Right cardiac atrium (tissue), 5 donors: Measurements from ENCODE around the gene SFMBT1. TPM values are rescaled to one million over a fixed set of nuclear protein-coding genes. Genes with fewer than 3 reads are reported as not detected.

ENCODE experiments used
- ATAC-seq, 2 donors: fragments of 200-7000 bp; cut with Tn5 transposase; one replicate each; pipeline versions ENCODE4 v1.8.0 to v1.9.1; 2020; ENCODE audit warnings: moderate library complexity in 2 of 2, mild to moderate bottlenecking in 1 of 2
- DNase-seq, 3 donors: peaks; one replicate each; pipeline ENCODE4 v3.0.0-alpha.2; 2020
- H3K27ac ChIP-seq: one replicate; pipeline ENCODE4 v1.5.1; 2013; ENCODE audit warnings: mild to moderate bottlenecking, low read length, control low read depth, moderate library complexity
- H3K27me3 ChIP-seq: one replicate; pipeline ENCODE4 v1.6.1; 2013; ENCODE audit not compliant: control insufficient read depth, insufficient read depth
- H3K4me1 ChIP-seq: one replicate; pipeline ENCODE4 v1.6.1; 2013; ENCODE audit warnings: low read length; ENCODE audit not compliant: control insufficient read depth, insufficient read depth
- H3K4me3 ChIP-seq: one replicate; pipeline ENCODE4 v1.5.1; 2013; ENCODE audit warnings: low read length, control low read depth
- H3K9me3 ChIP-seq: one replicate; pipeline ENCODE4 v1.6.1; 2013; ENCODE audit warnings: low read length; ENCODE audit not compliant: control insufficient read depth
- WGBS: extraction: QIAGEN DNeasy Blood & Tissue Kit; methylation state at CpG from one replicate; pipeline ENCODE4 v1.1.7; 2013; 5-methylcytosine and 5-hydroxymethylcytosine counted together
- intact Hi-C, 4 donors: fragments of 100-400 bp; cut with DNase I; formaldehyde crosslinking; loops; one replicate each; pipeline versions ENCODE4 v1.11.0 to v1.14.0; 2022 to 2023
- polyA plus RNA-seq: library from polyadenylated mRNA; stranded (reverse); fragments of 200-250 nt; gene quantifications from one replicate; pipeline ENCODE4 v1.2.3, GENCODE V29; 2013
- total RNA-seq, 4 donors: library from RNA; stranded (reverse); fragmentation: NEBNext Ultra II Directional; extraction: Animal tissue kit (Norgen Biotek cat#: 25700); gene quantifications; one replicate each; pipeline ENCODE4 v1.2.1, GENCODE V29; 2021
- donor health status: healthy with polysubstance abuse.
- donor health status: DM: no; HTN: yes; CAD: no.
- donor health status: DM: no; HTN: no; CAD: no.
- donor health status: DM: no; HTN: yes; CAD: no; lungs with severe emphysema.
- donor health status: DM: yes; HTN: yes; CAD: no.

SFMBT1 gene
- total and polyA plus RNA-seq, 5 donors: 3.8 to 19.3 (median 15.1) TPM

DNA sequence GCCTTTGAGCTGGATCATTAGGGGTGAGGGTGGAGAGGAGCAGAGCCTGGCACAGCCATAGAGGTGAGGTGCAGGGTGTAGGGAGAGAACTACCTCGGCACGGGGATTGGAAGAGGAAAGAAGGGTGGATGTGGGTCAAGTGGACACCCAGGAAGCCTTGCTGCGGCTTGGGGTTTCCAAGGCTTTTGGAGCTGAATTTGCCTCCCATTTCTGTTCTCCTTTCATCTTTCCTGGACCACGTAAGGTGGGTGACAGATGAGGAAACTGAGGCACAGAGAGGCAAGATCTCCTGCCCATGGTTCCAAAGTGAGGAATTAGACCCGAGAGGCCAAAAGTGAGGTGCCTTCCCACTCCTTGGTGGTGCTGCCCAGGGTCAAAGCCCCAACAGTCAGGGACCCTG is 35.4 kb upstream of the SFMBT1 start:
- no peaks in the 10 kb centered on the region for H3K4me1 ChIP-seq
- intact Hi-C loops: no loop called here
- DNase-seq: no peak
- no peaks in the 10 kb centered on the region for H3K9me3 ChIP-seq
- ATAC-seq: no peak
- WGBS: 90% methylated on average over 5 of the region's 5 CpGs
- H3K4me3 ChIP-seq: no peak overlapping the region
- no peak overlapping the region for H3K27ac ChIP-seq
- no peaks in the 10 kb centered on the region for H3K27me3 ChIP-seq

DNA sequence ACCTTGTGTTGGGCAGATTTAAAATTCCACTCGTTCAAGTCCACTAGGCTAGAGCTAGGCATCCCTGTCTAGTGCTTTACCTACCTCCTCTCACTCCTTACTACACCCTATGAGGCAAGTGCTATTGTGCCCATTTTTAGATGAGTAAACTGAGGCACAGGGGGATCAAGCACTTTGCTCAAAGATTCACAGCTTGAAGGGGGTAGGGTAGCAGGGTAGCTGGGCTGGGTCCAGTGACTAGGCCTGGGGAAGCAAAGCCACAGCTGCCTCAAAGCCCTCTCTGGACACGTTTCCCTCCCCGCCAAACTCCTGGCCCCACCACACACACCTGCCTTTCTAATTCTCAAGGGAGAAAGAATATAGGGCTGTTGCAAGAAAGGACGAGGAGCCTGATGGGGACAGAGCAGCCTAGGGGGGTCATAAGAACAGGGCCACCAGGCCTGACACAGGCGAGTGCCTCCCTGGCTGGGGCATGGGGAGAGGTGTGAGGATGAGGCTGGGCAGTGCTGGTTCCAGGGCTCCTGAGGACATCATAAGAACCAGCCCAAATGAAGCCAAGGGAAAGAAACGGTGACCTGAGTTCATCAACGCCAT is 34.8 kb upstream of the SFMBT1 start:
- Histone ChIP-seq H3K9me3 (no peaks in the 10 kb centered on the region), H3K27me3 (no peaks in the 10 kb centered on the region), H3K4me1 (no peaks in the 10 kb centered on the region), H3K4me3 (no peak overlapping the region), H3K27ac (no peak overlapping the region)
- 84% methylated on average over 7 of the region's 7 CpGs for WGBS
- DNase-seq (no peak), ATAC-seq (no peak)
- intact Hi-C loops: no loop called here

DNA sequence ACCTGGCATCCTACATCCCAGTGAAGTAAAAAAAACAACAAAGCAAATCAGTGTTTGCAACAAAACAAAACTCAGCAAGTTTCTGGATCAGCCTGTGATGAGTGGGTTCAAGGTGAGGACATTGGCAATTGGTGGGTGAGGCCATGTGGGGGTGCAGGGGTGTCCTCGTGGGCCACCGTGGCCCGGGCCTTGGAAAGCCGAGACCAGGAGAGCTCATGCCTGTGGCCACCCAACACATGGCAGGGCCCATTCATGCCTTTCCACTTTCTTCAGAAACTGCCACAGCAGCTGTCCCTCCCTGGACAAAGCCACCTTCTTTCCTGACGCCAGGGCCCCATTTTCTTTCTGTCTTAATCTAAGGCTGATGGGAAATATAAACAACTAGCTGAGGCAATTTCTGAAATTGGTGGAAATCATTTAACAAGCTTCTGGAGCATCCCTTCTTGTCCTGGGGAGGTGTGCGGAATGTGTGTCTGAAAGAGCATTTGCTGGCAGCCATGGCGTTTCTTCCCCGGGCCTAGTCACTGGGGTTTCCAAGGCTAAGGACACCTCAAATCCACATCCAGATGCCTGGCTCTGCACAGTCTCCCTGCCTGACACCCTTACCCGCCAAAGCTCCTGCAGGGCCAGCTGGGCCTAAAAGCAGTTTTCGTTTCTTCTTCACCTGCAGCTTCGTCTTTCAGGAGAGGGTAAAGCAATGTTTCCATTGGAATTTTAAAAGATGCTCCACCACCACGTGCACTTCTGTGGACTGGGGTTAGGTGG is 34.1 kb upstream of the SFMBT1 start:
- Histone ChIP-seq H3K27ac (no peak overlapping the region), H3K9me3 (no peaks in the 10 kb centered on the region), H3K27me3 (no peaks in the 10 kb centered on the region), H3K4me1 (no peaks in the 10 kb centered on the region), H3K4me3 (no peak overlapping the region)
- no peak for ATAC-seq
- intact Hi-C loops: loop anchor here in 3 of 4 donors (10.0 kb wide), 3 partner anchors 135 to 335 kb away; no protein-coding TSS in a partner anchor
- DNase-seq: no peak
- 88% methylated on average over 12 of the region's 12 CpGs for WGBS

DNA sequence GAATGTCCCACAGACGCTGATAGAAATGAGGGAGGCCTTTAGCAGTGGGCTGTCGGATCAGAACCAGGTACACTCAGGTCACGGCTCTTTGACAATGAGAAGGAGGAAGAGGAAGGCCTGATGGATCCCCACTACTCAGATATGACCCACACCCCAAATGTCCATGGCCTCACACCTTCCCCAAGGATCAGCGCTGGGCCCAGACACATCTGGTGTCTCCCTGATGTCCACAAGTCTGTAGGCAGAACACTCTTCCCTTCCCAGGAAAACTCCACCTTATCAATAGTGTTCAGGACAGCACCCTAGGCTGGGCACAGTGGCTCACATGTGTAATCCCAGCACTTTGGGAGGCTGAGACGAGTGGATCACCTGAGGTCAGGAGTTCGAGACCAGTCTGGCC is 33.3 kb upstream of the SFMBT1 start:
- H3K27me3 ChIP-seq: no peaks in the 10 kb centered on the region
- no peaks in the 10 kb centered on the region for H3K9me3 ChIP-seq
- WGBS: 92% methylated on average over 6 of the region's 6 CpGs
- no peak overlapping the region for H3K4me3 ChIP-seq
- ATAC-seq (no peak), DNase-seq (no peak)
- H3K4me1 ChIP-seq: no peaks in the 10 kb centered on the region
- intact Hi-C loops: loop anchor here in 3 of 4 donors (10.0 kb wide), 3 partner anchors 134 to 334 kb away; no protein-coding TSS in a partner anchor
- no peak overlapping the region for H3K27ac ChIP-seq

DNA sequence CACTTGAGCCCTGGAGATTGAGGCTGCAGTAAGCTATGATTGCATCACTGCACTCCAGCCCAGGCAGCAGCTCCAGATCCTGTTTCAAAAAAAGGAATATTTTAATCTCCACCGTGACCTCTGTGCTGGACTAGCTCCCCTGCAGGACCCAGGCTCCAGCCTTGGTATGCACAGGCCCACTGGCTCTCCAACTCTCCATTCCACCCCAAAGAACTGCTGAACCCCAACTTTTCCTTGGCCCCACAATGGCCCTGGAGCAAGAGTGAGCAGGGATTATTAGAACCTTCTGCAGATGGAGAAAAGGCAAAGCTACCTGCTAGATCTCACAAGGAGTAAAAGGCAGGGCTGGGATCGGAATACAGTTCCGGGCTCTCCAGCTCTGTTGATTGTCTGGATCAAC is 32.8 kb upstream of the SFMBT1 start:
- intact Hi-C loops: loop anchor here in 3 of 4 donors (10.0 kb wide), 3 partner anchors 134 to 334 kb away; no protein-coding TSS in a partner anchor
- Histone ChIP-seq H3K4me3 (no peak overlapping the region), H3K27me3 (no peaks in the 10 kb centered on the region), H3K9me3 (no peaks in the 10 kb centered on the region), H3K27ac (no peak overlapping the region), H3K4me1 (no peaks in the 10 kb centered on the region)
- no peak for DNase-seq
- WGBS: 88% methylated on average over 3 of the region's 3 CpGs
- no peak for ATAC-seq

DNA sequence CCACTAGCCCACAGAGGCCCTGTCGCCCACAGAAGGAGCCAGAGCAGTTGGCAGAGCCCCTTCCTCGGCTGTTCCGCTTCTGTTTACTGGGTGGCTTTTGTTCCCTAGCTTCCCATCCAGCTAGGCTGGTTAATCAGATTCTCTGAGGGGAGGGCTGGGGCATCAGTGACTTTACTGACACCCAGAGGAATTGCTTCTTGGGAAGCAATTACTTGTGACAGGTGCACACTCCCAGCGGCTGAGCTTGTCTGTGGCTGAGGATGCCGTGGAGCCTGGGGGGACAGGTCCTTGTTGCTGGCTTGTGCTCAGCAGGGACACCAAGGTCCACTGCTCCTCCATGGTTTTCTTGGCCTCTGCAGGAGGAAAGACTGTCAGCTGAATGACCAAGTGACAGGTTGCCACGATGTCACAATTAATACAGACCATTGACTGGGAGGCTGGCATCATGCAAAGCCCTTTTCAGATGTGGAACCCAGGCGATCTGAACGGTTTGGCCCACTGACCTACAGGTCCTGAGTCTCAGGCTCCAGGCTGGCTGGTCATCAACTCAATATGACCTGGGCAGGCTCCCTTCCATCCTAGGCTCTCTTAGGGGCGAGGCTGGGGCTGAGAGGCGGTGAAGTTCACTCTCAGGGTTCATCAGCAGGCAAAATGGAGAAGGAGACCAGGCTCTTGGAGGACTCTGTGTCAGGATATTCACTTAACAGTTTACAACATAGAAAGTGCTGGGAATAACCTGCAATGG is 31.8 kb upstream of the SFMBT1 start:
- Histone ChIP-seq H3K4me1 (no peaks in the 10 kb centered on the region), H3K9me3 (no peaks in the 10 kb centered on the region), H3K27me3 (no peaks in the 10 kb centered on the region), H3K4me3 (no peak overlapping the region), H3K27ac (no peak overlapping the region)
- intact Hi-C loops: loop anchor here in 3 of 4 donors (10.0 kb wide), 3 partner anchors 133 to 333 kb away; no protein-coding TSS in a partner anchor
- WGBS: 88% methylated on average over 10 of the region's 10 CpGs
- DNase-seq (no peak), ATAC-seq (no peak)

DNA sequence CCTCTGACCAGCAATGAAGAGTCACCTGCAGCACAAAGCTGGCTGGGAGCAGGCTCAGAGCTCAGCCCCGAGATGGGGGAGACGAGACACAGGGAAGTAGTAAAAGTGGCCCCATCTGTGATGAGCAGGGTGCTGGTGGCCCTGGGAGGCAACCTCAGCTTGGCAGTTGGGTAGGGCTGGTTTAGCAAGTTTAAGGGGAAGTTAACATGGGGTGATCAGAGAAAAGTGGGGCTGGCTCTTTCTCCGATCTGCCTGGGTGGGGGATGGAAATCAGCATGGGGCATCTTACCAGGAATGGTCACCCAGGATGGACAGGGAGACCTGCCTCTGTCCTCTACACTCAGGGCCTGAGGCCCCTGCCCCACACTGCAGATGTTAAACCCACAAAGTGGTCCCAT is 29.9 kb upstream of the SFMBT1 start:
- H3K4me1 ChIP-seq: peaks cover 4% of the 10 kb centered on the region
- no peak overlapping the region for H3K27ac ChIP-seq
- H3K9me3 ChIP-seq: no peaks in the 10 kb centered on the region
- intact Hi-C loops: loop anchor here in 3 of 4 donors (10.0 kb wide), 3 partner anchors 131 to 331 kb away; no protein-coding TSS in a partner anchor
- H3K4me3 ChIP-seq: no peak overlapping the region
- no peak for DNase-seq
- WGBS: 77% methylated on average over 3 of the region's 3 CpGs
- ATAC-seq: no peak
- H3K27me3 ChIP-seq: no peaks in the 10 kb centered on the region

DNA sequence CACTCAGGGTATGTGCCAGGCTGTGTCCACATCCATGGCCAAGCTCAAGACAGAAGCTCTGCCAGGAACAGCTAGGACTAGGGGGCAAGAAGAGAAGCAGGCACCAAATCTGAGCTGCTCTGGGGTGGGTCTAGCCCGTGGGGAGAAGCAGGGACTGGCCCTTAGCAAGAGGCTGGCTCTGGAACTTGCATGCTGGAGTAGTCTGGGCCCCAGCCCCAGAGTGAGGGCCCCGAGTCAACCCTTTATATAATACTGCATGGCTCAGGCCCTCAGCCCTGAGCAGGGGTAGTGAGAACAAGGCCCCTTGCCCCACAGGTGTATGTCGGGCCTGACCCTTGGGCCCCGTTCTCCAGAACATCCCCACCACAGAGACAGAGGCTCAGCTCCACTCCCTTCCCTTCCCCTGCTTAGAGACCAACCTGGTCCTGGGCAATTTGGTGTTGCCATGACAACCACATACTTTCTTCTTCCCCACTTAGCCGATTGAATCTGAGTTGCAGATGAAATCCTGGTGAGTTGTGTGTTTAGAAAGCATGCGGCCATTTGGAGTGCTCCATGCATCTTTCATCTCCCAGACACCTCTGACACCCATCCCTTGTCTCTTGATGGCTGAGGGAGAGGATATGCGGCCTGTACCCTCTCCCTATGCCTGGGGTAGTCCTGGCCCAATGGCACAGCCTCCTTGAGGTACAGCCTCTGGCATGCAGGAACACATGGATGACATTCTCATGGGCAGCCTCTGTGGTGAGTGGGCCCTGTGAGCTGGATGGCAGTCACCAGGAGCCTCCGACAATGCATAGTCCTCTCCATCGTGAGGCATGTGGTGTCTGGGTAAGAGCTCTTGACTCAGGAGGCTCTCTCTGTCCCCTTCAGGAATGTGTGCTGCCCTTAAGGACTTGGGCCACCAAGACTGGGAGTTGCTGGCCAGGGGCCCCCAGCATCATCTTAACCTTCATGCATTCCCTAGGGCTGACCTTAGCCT is 29.2 kb upstream of the SFMBT1 start:
- ATAC-seq (no peak), DNase-seq (no peak)
- WGBS: 75% methylated on average over 9 of the region's 9 CpGs
- Histone ChIP-seq H3K9me3 (no peaks in the 10 kb centered on the region), H3K27ac (no peak overlapping the region), H3K4me3 (no peak overlapping the region), H3K27me3 (no peaks in the 10 kb centered on the region), H3K4me1 (peaks cover 4% of the 10 kb centered on the region)
- intact Hi-C loops: loop anchor here in 3 of 4 donors (5.0 to 10.0 kb wide), 4 partner anchors 130 to 330 kb away; no protein-coding TSS in a partner anchor

DNA sequence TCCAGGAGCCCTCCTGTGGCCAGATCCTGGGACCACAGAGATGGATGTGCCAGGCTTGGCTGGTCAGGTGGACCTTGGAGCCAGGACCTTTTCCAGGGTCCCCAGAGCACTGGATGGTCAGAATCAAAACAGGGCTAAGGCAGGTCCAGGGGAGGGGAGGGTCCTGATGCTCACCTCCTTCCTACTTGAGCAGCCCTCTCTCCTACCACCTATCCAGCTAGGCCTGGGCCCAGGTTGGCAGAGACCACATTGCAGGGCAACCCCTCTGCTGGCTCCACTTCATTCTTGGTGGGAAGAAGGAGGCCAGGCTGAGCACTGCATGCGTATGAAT is 28.5 kb upstream of the SFMBT1 start:
- H3K27me3 ChIP-seq: no peaks in the 10 kb centered on the region
- H3K4me1 ChIP-seq: peaks cover 4% of the 10 kb centered on the region
- no peak overlapping the region for H3K4me3 ChIP-seq
- 89% methylated on average over 1 of the region's 1 CpG for WGBS
- intact Hi-C loops: loop anchor here in 3 of 4 donors (5.0 to 10.0 kb wide), 4 partner anchors 130 to 330 kb away; no protein-coding TSS in a partner anchor
- no peak overlapping the region for H3K27ac ChIP-seq
- ATAC-seq: no peak
- no peaks in the 10 kb centered on the region for H3K9me3 ChIP-seq
- no peak for DNase-seq
